Osteocyte (in vitro differentiated cells): ENCODE results near the gene TENT5C. TPM values are rescaled to one million over a fixed set of nuclear protein-coding genes. Genes with fewer than 3 reads are reported as not detected.

ENCODE experiments used
- DNase-seq: peaks from one replicate; pipeline ENCODE4 v3.0.0; 2021; ENCODE audit warnings: mixed read lengths; ENCODE audit not compliant: unreplicated experiment; ENCODE audit errors: extremely low spot score
- H3K27ac Mint-ChIP-seq: one replicate; pipeline ENCODE4 v1.8.0; 2021; ENCODE audit warnings: mild to moderate bottlenecking, mixed read lengths; ENCODE audit not compliant: unreplicated experiment
- H3K27me3 Mint-ChIP-seq: one replicate; pipeline ENCODE4 v1.8.0; 2021; ENCODE audit warnings: mixed read lengths; ENCODE audit not compliant: unreplicated experiment
- H3K36me3 Mint-ChIP-seq: one replicate; pipeline ENCODE4 v1.8.0; 2021; ENCODE audit warnings: mixed read lengths; ENCODE audit not compliant: unreplicated experiment
- H3K4me1 Mint-ChIP-seq: one replicate; pipeline ENCODE4 v1.8.0; 2021; ENCODE audit warnings: mixed read lengths; ENCODE audit not compliant: unreplicated experiment
- H3K4me3 Mint-ChIP-seq: one replicate; pipeline ENCODE4 v1.8.0; 2021; ENCODE audit warnings: mild to moderate bottlenecking, moderate library complexity, mixed read lengths; ENCODE audit not compliant: unreplicated experiment
- H3K9me3 Mint-ChIP-seq: one replicate; pipeline ENCODE4 v1.8.0; 2021; ENCODE audit warnings: mixed read lengths; ENCODE audit not compliant: unreplicated experiment
- total RNA-seq: library from RNA; stranded (reverse); gene quantifications from 2 replicates; pipeline ENCODE4 v1.2.1, GENCODE V29; 2021
- TF ChIP-seq, protein P1 (sequence below): fragments of 200-600 bp; sonication (generic); IDR thresholded peaks from 2 replicates; pipeline ENCODE4 v1.5.0; 2021; ENCODE audit warnings: antibody characterized with exemption, mild to moderate bottlenecking, moderate library complexity

Gene TENT5C
- total RNA-seq, 1 donor from 2014 or later, result 0.08 TPM

DNA sequence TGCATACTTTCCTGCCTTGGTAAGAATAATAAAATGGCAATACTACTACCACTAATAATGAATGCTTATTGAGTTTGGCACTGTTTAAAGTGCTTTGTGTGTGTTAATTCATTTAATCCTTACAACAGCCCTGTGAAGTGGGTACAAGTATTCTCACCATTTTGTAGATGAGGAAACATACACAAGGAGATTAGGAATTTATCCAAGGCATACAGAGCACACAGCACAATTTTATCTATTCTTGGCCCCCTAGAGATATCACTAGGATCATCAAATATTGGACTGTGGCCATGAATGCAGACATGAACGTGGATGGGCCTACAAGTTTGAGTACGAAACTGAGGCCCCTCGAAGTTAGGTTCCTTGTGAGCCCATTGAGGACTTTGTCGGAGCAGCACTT, 39.5 kb downstream of the TENT5C start:
- Mint-ChIP-seq H3K4me1 (no peaks in the 10 kb centered on the region), H3K4me3 (no peak overlapping the region), H3K27ac (no peak overlapping the region), H3K27me3 (peaks cover 7% of the 10 kb centered on the region), H3K36me3 (no peaks in the 10 kb centered on the region), H3K9me3 (no peaks in the 10 kb centered on the region)
- TF ChIP-seq, protein P1, sequence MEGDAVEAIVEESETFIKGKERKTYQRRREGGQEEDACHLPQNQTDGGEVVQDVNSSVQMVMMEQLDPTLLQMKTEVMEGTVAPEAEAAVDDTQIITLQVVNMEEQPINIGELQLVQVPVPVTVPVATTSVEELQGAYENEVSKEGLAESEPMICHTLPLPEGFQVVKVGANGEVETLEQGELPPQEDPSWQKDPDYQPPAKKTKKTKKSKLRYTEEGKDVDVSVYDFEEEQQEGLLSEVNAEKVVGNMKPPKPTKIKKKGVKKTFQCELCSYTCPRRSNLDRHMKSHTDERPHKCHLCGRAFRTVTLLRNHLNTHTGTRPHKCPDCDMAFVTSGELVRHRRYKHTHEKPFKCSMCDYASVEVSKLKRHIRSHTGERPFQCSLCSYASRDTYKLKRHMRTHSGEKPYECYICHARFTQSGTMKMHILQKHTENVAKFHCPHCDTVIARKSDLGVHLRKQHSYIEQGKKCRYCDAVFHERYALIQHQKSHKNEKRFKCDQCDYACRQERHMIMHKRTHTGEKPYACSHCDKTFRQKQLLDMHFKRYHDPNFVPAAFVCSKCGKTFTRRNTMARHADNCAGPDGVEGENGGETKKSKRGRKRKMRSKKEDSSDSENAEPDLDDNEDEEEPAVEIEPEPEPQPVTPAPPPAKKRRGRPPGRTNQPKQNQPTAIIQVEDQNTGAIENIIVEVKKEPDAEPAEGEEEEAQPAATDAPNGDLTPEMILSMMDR, result no peak
- no peak for DNase-seq

GRCh38 chr1:117646007-117646811, 40.4 kb downstream of the TENT5C start:
- DNase-seq, result no peak
- H3K4me3 Mint-ChIP-seq, result no peak overlapping the region
- H3K4me1 Mint-ChIP-seq, result no peaks in the 10 kb centered on the region
- H3K9me3 Mint-ChIP-seq, result no peaks in the 10 kb centered on the region
- TF ChIP-seq, protein P1, result no peak
- peaks cover 6% of the 10 kb centered on the region for H3K27me3 Mint-ChIP-seq
- H3K36me3 Mint-ChIP-seq, result no peaks in the 10 kb centered on the region
- H3K27ac Mint-ChIP-seq, result no peak overlapping the region

DNA sequence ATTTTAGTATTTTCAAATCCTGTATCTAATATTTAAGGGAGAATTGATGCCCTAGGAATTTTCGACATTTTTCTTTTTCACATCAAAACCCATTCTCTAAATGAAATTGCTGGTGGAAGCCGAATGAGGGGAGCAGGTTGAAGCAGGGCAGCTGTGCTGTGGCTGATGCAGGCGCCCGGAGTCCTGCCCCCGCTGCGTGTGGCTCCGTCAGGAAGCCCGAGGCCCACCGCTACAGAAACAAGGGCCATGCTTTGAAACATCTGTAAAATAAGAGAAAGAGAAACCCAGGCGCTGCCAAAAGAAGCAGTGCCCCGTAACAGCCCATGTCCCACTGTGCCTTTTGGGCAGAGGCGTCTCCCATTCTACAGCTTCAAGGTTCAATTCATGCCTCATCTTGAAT, 41.1 kb downstream of the TENT5C start:
- Mint-ChIP-seq H3K4me1 (no peaks in the 10 kb centered on the region), H3K36me3 (no peaks in the 10 kb centered on the region)

DNA sequence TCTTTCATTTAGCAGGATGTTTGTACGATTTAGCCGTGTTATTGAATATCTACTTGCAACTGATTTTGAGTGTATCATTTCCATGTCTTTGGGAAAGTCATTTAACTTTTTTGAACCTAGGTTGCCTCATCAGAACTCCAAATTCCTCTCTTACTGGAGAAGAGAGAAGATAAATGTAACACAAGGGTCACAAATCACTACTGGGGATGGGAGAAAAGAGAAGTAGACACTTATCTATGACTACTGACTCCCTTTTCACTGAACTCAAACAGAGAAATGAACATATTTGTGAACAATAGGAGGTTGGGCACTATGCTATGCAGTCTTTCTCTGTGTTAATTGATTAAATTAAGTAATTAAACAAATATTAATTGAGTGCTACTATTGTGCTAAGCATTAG, 42.2 kb downstream of the TENT5C start:
- Mint-ChIP-seq H3K36me3 (no peaks in the 10 kb centered on the region), H3K4me3 (no peak overlapping the region), H3K9me3 (no peaks in the 10 kb centered on the region), H3K4me1 (no peaks in the 10 kb centered on the region), H3K27me3 (peaks cover 6% of the 10 kb centered on the region), H3K27ac (no peak overlapping the region)
- TF ChIP-seq, protein P1, result no peak
- DNase-seq, result no peak

More for the DNA sequence above, 41.1 kb downstream of the TENT5C start:
- Mint-ChIP-seq H3K27ac (no peak overlapping the region), H3K9me3 (no peaks in the 10 kb centered on the region), H3K27me3 (peaks cover 6% of the 10 kb centered on the region), H3K4me3 (no peak overlapping the region)
- TF ChIP-seq, protein P1, result no peak
- DNase-seq, result no peak

- Mint-ChIP-seq H3K27ac (no peak overlapping the region), H3K4me3 (no peak overlapping the region), H3K27me3 (peaks cover 3% of the 10 kb centered on the region), H3K4me1 (no peaks in the 10 kb centered on the region), H3K9me3 (no peaks in the 10 kb centered on the region), H3K36me3 (no peaks in the 10 kb centered on the region)
- no peak for DNase-seq
- TF ChIP-seq, protein P1, result no peak
Observed at GRCh38 chr1:117650840-117651568, 45.2 kb downstream of the TENT5C start.
